ENCODE results near the gene RICTOR. TPM values are rescaled to one million over a fixed set of nuclear protein-coding genes. Genes with fewer than 3 reads are reported as not detected.

The RICTOR gene
- total RNA-seq, 1 donor = 289 TPM

GRCh38 chr5:38889424-38889823, 184.8 kb downstream of the RICTOR start:
- H3K4me1 ChIP-seq (ENCODE audit: insufficient read depth, low read length) = no peaks in the 10 kb centered on the region
- no peak overlapping the region for H3K4me3 ChIP-seq (ENCODE audit: low read length)
- no peaks in the 10 kb centered on the region for H3K9me3 ChIP-seq (ENCODE audit: low read depth, low read length)
- no peaks in the 10 kb centered on the region for H3K27me3 ChIP-seq (ENCODE audit: insufficient read depth, low read length)

DNA sequence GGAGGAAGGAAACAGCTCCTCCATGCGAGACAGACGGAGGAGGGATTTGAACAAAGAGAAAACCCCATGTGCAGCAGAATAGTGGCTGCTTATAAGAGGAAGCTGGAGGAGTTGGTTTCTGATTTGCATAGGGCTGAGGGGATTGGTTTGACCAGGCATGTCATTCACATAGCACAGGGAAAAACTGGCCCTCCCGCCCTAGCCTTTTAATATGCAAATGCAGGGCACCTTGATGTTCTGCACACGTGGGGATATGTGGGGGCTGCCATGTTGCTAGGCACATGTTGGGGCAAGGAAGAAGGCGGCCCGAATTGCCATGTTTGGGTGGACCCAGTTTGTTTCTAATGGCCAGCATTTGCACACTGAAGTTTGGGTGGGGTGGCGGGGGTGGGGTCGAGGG, 186.2 kb downstream of the RICTOR start:
- Histone ChIP-seq H3K27me3 (ENCODE audit: insufficient read depth, low read length) (no peaks in the 10 kb centered on the region), H3K9me3 (ENCODE audit: low read depth, low read length) (no peaks in the 10 kb centered on the region)

More for the DNA sequence above, 186.2 kb downstream of the RICTOR start:
- no peak overlapping the region for H3K4me3 ChIP-seq (ENCODE audit: low read length)
- H3K4me1 ChIP-seq (ENCODE audit: insufficient read depth, low read length) = no peaks in the 10 kb centered on the region

Other genes with a start within 250 kb of the RICTOR start
- not detected for gene OSMR, start 228.4 kb downstream of the RICTOR start, total RNA-seq
- 189 TPM for gene FYB1, start 145.2 kb upstream of the RICTOR start, total RNA-seq

Measured in mononuclear cell (primary cell).